Activated CD4-positive, alpha-beta memory T cell treated with anti-CD3 and anti-CD28 coated beads for 36 hours (primary cell): Measurements from ENCODE around the gene MEIOC. TPM values are rescaled to one million over a fixed set of nuclear protein-coding genes. Genes with fewer than 3 reads are reported as not detected.

Source experiments
- total RNA-seq, 2 experiments: library from RNA; stranded (reverse); gene quantifications; one replicate each; pipeline ENCODE4 v1.2.3, GENCODE V29; 2021

The MEIOC gene
- total RNA-seq, 2 experiments from 2014 or later, result 0.33 to 0.46 TPM

Other genes with a start within 250 kb of the MEIOC start
- gene GPATCH8, start 153.1 kb upstream of the MEIOC start, total RNA-seq, result 10 to 100 TPM; 38.5 to 40.8 TPM
- gene FZD2, start 99.0 kb upstream of the MEIOC start, total RNA-seq, result not detected
- gene CCDC43, start 33.3 kb downstream of the MEIOC start, total RNA-seq, result 10 to 100 TPM; 26.4 to 27.7 TPM
- 10 to 100 TPM; 25.9 to 27.9 TPM for gene DBF4B, start 52.2 kb downstream of the MEIOC start, total RNA-seq
- gene ADAM11, start 102.5 kb downstream of the MEIOC start, total RNA-seq, result under 1 TPM; 0.12 to 0.33 TPM
- 1 to 10 TPM; 1.9 to 2.7 TPM for gene GJC1, start 173.8 kb downstream of the MEIOC start, total RNA-seq
- not detected for gene HIGD1B, start 191.4 kb downstream of the MEIOC start, total RNA-seq
- gene EFTUD2, start 243.0 kb downstream of the MEIOC start, total RNA-seq, result 100 to 1,000 TPM; 162 to 171 TPM